Liver (tissue), 9 donors: ENCODE results near the gene ABCB1. TPM values are rescaled to one million over a fixed set of nuclear protein-coding genes. Genes with fewer than 3 reads are reported as not detected.

Experiments
- DNase-seq: peaks from one replicate; pipeline ENCODE4 v3.0.0-alpha.2; 2017; ENCODE audit warnings: low spot score
- H3K27ac ChIP-seq, 2 donors: one replicate each; pipeline ENCODE4 v1.7.0; 2013; ENCODE audit warnings: inconsistent platforms in 2 of 2, low read length in 2 of 2, control low read depth in 1 of 2, low read depth in 1 of 2, mild to moderate bottlenecking in 1 of 2
- H3K27me3 ChIP-seq, 4 donors: one replicate each; pipeline versions ENCODE4 v1.6.1 to v1.7.0; 2013; ENCODE audit warnings: low read length in 3 of 4, inconsistent platforms in 1 of 4, mild to moderate bottlenecking in 1 of 4, moderate library complexity in 1 of 4; ENCODE audit not compliant: control insufficient read depth in 4 of 4, insufficient read depth in 4 of 4
- H3K36me3 ChIP-seq, 4 donors: one replicate each; pipeline versions ENCODE4 v1.6.1 to v1.7.0; 2013; ENCODE audit warnings: low read length in 3 of 4, mild to moderate bottlenecking in 3 of 4, low read depth in 1 of 4, moderate library complexity in 1 of 4; ENCODE audit not compliant: control insufficient read depth in 4 of 4, insufficient read depth in 3 of 4
- H3K4me1 ChIP-seq, 4 donors: one replicate each; pipeline versions ENCODE4 v1.6.1 to v1.7.0; 2013; ENCODE audit warnings: low read length in 3 of 4, mild to moderate bottlenecking in 3 of 4, moderate library complexity in 1 of 4; ENCODE audit not compliant: control insufficient read depth in 4 of 4, insufficient read depth in 4 of 4
- H3K4me3 ChIP-seq, 3 donors: one replicate each; pipeline versions ENCODE4 v1.6.1 to v1.7.0; 2013; ENCODE audit warnings: low read length in 3 of 3, control low read depth in 1 of 3, low read depth in 1 of 3, mild to moderate bottlenecking in 1 of 3
- H3K9ac ChIP-seq, 2 donors: one replicate each; pipeline ENCODE4 v1.7.0; 2013; ENCODE audit warnings: low read length in 2 of 2, mild to moderate bottlenecking in 2 of 2, moderate library complexity in 2 of 2, control low read depth in 1 of 2, low read depth in 1 of 2
- H3K9me3 ChIP-seq, 4 donors: one replicate each; pipeline versions ENCODE4 v1.6.1 to v1.7.0; 2013; ENCODE audit warnings: low read length in 3 of 4; ENCODE audit not compliant: control insufficient read depth in 4 of 4
- FOXA1 ChIP-seq: IDR thresholded peaks from 2 replicates; pipeline ENCODE4 v1.6.1; 2016; ENCODE audit warnings: antibody characterized with exemption
- FOXA2 ChIP-seq: IDR thresholded peaks from 2 replicates; pipeline ENCODE4 v1.6.1; 2016; ENCODE audit warnings: antibody characterized with exemption
- GABPA ChIP-seq, 2 donors: IDR thresholded peaks in 1 of 2; conservative IDR thresholded peaks in 1 of 2; 2 replicates each; pipeline ENCODE4 v1.6.1; 2016; ENCODE audit warnings: antibody characterized with exemption in 2 of 2, mild to moderate bottlenecking in 1 of 2, moderate library complexity in 1 of 2
- HNF4A ChIP-seq, 2 donors: conservative IDR thresholded peaks; 2 replicates each; pipeline ENCODE4 v1.6.1; 2016; ENCODE audit warnings: antibody characterized with exemption in 2 of 2, mild to moderate bottlenecking in 2 of 2
- JUND ChIP-seq, 2 donors: IDR thresholded peaks; 2 replicates each; pipeline ENCODE4 v1.6.1; 2016; ENCODE audit warnings: antibody characterized with exemption in 2 of 2
- MAX ChIP-seq: IDR thresholded peaks from 2 replicates; pipeline ENCODE4 v1.6.1; 2016; ENCODE audit warnings: antibody characterized with exemption
- NR2F2 ChIP-seq: IDR thresholded peaks from 2 replicates; pipeline ENCODE4 v1.6.1; 2016; ENCODE audit warnings: antibody characterized with exemption
- RAD21 ChIP-seq, 2 donors: IDR thresholded peaks; 2 replicates each; pipeline ENCODE4 v1.6.1; 2016; ENCODE audit warnings: antibody characterized with exemption in 2 of 2, mild to moderate bottlenecking in 2 of 2
- RXRA ChIP-seq, 2 donors: IDR thresholded peaks; 2 replicates each; pipeline ENCODE4 v1.6.1; 2017 to 2018; ENCODE audit warnings: antibody characterized with exemption in 2 of 2, mild to moderate bottlenecking in 1 of 2
- TAF1 ChIP-seq: conservative IDR thresholded peaks from 2 replicates; pipeline ENCODE4 v1.6.1; 2016; ENCODE audit warnings: antibody characterized with exemption, mild to moderate bottlenecking
- ZBTB33 ChIP-seq: IDR thresholded peaks from 2 replicates; pipeline ENCODE4 v1.6.1; 2016; ENCODE audit warnings: antibody characterized with exemption
- WGBS: extraction: QIAGEN DNeasy Blood & Tissue Kit; methylation state at CpG from one replicate; pipeline ENCODE4 v1.1.7; 2013; 5-methylcytosine and 5-hydroxymethylcytosine counted together
- polyA plus RNA-seq, 2 donors: library from polyadenylated mRNA; stranded (reverse) in 1 of 2; unstranded in 1 of 2; fragments of 200-250 nt in 1 of 2; fragments of >200 nt in 1 of 2; fragmentation: Nextera tagmentation in 1 of 2; extraction: Ambion mirVana in 1 of 2; gene quantifications; one replicate each; pipeline versions ENCODE4 v1.2.1 to v1.2.3, GENCODE V29; 2013 to 2015
- total RNA-seq, 2 donors: library from RNA; depleted of rRNA; stranded (reverse); fragments of >200 nt; gene quantifications; one replicate each; pipeline ENCODE4 v1.2.3, GENCODE V29; 2014
- TF ChIP-seq, protein P1 (sequence below): IDR thresholded peaks from 2 replicates; pipeline ENCODE4 v1.6.1; 2016; ENCODE audit warnings: antibody characterized with exemption
- TF ChIP-seq, protein P2 (sequence below): fragments of 150-350 bp; IDR thresholded peaks from 2 replicates; pipeline ENCODE4 v1.5.1; 2017; ENCODE audit warnings: improper control_type of control experiment, low read depth, low read length; ENCODE audit not compliant: missing input control
- TF ChIP-seq, protein P3 (sequence below): IDR thresholded peaks from 2 replicates; pipeline ENCODE4 v1.6.1; 2016; ENCODE audit warnings: antibody characterized with exemption, mild to moderate bottlenecking
- donor health status: healthy.
- donor health status: healthy.
- donor health status: healthy.
- donor health status: healthy.
- donor health status: healthy.

Gene ABCB1
- total and polyA plus RNA-seq, 4 donors: 11.9 to 53.2 (median 21.0) TPM

DNA sequence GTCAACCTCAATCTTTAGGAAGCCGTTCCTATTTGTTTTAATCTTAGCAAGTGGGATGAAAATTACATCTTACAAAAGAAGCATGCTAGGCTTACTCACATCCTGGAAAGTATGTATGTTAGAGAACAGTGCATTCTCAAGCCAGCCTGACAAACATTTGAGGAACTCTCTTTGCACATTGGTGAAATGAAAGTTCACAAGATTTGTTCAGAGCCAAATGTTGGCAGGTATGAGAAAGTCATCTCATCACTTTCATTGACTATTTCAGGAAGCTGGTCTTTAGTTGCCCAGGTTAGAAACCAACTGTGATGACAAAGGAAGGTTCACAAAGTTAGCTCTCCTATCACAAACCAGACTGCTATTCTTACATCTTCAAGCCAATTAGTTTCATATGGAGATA lies 57.1 kb downstream of the ABCB1 start:
- Histone ChIP-seq H3K36me3 (peaks cover 2 to 34% (median 8%) of the 10 kb centered on the region in 4 donors), H3K9ac (no peak overlapping the region), H3K9me3 (no peaks in the 10 kb centered on the region), H3K4me1 (peaks cover 0 to 1% (median 0%) of the 10 kb centered on the region in 4 donors), H3K27me3 (no peaks in the 10 kb centered on the region), H3K27ac (no peak overlapping the region), H3K4me3 (no peak overlapping the region)
- WGBS: 85% methylated on average over 1 of the region's 1 CpG
- TF ChIP-seq RAD21 (IDR thresholded peaks at IDR 0.05) (no peak), RXRA (IDR thresholded peaks at IDR 0.05) (no peak), FOXA1 (no peak), ZBTB33 (no peak)
- TF ChIP-seq, protein P1, sequence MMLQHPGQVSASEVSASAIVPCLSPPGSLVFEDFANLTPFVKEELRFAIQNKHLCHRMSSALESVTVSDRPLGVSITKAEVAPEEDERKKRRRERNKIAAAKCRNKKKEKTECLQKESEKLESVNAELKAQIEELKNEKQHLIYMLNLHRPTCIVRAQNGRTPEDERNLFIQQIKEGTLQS: no peak
- DNase-seq: no peak

DNA sequence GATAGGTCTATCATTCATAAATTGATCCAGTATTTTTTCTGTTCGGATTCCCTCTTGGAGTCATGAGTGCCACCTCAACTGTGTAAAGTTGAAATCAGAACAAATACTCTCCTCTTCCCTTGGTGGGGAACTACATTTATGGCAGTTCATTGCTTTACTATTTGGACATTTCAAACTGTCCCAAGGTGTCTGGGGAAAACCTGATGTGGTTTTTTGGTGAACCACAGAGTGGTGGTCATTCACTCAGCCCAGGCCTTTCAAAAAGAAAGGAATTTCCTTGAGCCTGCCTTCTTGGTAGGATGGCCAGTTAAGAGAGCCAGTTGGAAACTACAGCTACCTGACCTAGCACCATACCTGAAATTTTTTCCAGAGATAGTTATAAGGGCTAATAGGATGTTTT lies 59.0 kb downstream of the ABCB1 start:
- Histone ChIP-seq H3K4me1 (peaks cover 0 to 9% (median 2%) of the 10 kb centered on the region in 4 donors), H3K27ac (no peak overlapping the region), H3K9ac (no peak overlapping the region), H3K4me3 (no peak overlapping the region), H3K36me3 (peaks cover 2 to 34% (median 8%) of the 10 kb centered on the region in 4 donors), H3K9me3 (no peaks in the 10 kb centered on the region), H3K27me3 (no peaks in the 10 kb centered on the region)
- TF ChIP-seq, protein P2, sequence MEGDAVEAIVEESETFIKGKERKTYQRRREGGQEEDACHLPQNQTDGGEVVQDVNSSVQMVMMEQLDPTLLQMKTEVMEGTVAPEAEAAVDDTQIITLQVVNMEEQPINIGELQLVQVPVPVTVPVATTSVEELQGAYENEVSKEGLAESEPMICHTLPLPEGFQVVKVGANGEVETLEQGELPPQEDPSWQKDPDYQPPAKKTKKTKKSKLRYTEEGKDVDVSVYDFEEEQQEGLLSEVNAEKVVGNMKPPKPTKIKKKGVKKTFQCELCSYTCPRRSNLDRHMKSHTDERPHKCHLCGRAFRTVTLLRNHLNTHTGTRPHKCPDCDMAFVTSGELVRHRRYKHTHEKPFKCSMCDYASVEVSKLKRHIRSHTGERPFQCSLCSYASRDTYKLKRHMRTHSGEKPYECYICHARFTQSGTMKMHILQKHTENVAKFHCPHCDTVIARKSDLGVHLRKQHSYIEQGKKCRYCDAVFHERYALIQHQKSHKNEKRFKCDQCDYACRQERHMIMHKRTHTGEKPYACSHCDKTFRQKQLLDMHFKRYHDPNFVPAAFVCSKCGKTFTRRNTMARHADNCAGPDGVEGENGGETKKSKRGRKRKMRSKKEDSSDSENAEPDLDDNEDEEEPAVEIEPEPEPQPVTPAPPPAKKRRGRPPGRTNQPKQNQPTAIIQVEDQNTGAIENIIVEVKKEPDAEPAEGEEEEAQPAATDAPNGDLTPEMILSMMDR: no peak
- TF ChIP-seq JUND (IDR thresholded peaks at IDR 0.05) (no peak), TAF1 (no peak), FOXA2 (no peak)
- 98% methylated on average over 1 of the region's 1 CpG for WGBS
- no peak for DNase-seq

DNA sequence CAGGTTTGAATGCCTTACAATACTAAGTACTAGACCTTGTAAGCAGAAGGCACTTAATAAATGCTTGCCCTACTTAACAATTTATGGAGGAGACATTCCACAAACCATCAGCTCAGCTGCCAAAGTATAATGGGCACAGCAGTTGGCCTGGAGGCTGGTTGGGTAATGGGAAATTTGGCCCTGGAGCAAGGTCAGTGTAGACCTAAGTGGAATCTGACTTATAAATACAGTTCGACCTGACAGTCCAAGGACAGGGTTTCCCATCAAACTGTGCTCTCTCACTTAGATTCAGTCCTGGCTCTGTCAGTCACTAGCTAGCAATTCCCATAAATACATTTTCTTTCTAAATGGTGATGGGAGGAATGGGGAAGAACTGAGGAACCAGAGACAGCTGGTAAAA lies 62.6 kb downstream of the ABCB1 start:
- no peak overlapping the region for H3K4me3 ChIP-seq
- H3K27me3 ChIP-seq: no peaks in the 10 kb centered on the region
- no peaks in the 10 kb centered on the region for H3K9me3 ChIP-seq
- no peak overlapping the region for H3K9ac ChIP-seq
- WGBS: 28% methylated on average over 1 of the region's 1 CpG
- no peak for DNase-seq
- H3K36me3 ChIP-seq: peaks cover 0 to 17% (median 3%) of the 10 kb centered on the region in 4 donors
- peaks cover 0 to 9% (median 2%) of the 10 kb centered on the region in 4 donors for H3K4me1 ChIP-seq
- H3K27ac ChIP-seq: no peak overlapping the region
- TF ChIP-seq, protein P2: no peak
- TF ChIP-seq, protein P3, sequence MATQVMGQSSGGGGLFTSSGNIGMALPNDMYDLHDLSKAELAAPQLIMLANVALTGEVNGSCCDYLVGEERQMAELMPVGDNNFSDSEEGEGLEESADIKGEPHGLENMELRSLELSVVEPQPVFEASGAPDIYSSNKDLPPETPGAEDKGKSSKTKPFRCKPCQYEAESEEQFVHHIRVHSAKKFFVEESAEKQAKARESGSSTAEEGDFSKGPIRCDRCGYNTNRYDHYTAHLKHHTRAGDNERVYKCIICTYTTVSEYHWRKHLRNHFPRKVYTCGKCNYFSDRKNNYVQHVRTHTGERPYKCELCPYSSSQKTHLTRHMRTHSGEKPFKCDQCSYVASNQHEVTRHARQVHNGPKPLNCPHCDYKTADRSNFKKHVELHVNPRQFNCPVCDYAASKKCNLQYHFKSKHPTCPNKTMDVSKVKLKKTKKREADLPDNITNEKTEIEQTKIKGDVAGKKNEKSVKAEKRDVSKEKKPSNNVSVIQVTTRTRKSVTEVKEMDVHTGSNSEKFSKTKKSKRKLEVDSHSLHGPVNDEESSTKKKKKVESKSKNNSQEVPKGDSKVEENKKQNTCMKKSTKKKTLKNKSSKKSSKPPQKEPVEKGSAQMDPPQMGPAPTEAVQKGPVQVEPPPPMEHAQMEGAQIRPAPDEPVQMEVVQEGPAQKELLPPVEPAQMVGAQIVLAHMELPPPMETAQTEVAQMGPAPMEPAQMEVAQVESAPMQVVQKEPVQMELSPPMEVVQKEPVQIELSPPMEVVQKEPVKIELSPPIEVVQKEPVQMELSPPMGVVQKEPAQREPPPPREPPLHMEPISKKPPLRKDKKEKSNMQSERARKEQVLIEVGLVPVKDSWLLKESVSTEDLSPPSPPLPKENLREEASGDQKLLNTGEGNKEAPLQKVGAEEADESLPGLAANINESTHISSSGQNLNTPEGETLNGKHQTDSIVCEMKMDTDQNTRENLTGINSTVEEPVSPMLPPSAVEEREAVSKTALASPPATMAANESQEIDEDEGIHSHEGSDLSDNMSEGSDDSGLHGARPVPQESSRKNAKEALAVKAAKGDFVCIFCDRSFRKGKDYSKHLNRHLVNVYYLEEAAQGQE: no peak
- no peak for TF ChIP-seq GABPA (IDR thresholded peaks at IDR 0.05 in 1 of 2, conservative IDR thresholded peaks at IDR 0.05 in 1 of 2)
- no peak for TF ChIP-seq NR2F2
- TF ChIP-seq JUND (IDR thresholded peaks at IDR 0.05): no peak
- TF ChIP-seq, protein P1: no peak
- peak; percentile 27 for TF ChIP-seq MAX
- peak; percentile 75 to 87 for TF ChIP-seq RXRA (IDR thresholded peaks at IDR 0.05)
- peak; percentile 92 for TF ChIP-seq HNF4A (conservative IDR thresholded peaks at IDR 0.05)
- no peak for TF ChIP-seq ZBTB33
- peak; percentile 13 to 27 for TF ChIP-seq RAD21 (IDR thresholded peaks at IDR 0.05)
